GM18951 (cell line): ENCODE results near the gene C5orf52.

Experiments used
- POLR2A ChIP-seq: IDR thresholded peaks from 4 replicates; pipeline ENCODE4 v1.6.1; 2011; ENCODE audit warnings: mild to moderate bottlenecking; ENCODE audit not compliant: insufficient read length, insufficient read depth; ENCODE audit errors: extremely low read depth
- in situ Hi-C: fragments of 300-500 bp; cut with MboI; formaldehyde crosslinking; loops from one replicate; pipeline ENCODE4 v1.12.0; 2022; ENCODE audit warnings: low sequenced_read_pairs, mixed read lengths, inconsistent platforms; ENCODE audit not compliant: unreplicated experiment

C5orf52 gene

DNA sequence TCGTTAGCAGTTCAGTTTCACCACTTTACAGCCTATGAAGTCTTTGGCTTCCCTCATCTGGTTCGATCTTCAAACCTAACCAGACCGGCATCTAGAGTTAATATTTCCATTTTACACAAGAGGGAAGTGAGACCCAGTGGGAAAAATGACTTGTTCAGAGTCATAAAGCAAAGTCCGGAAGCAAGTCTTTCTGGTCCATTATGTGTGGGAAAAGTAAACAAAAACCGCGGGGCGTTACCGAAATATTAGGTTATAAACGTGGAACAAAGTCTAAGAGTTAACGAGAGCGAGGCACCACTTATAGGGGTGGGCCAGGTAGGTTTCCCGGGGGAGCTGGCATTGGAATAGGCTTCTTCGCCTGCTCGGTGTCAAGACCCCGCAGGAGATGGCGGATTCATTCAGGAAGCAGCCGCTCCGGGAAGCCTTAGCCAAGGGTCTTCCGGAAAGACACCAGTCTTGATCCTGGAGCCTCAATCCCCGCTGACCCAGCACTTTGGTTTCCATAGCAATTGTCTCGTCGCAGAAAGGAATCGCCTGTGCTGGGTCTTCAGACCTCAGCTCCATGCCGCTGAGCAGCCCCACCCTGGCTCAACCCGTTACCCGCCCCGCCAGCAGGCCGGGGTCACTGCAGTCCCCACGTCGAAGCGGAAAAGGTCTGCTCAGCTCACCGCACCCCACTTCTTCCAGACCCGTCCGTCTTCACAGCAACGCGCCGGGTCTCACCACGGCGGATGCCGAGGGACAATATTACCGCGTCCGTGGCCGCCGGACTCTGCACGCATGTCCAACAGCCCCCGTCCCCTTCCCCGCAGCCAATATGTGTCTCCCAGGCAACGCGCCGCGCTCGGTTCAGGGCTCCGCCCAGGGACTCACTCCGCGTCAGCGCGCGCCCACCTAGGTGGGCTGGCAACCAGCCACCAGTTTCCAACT, at the start of gene C5orf52:
TSS of gene C5orf52 (plus strand) at position 872 of the 930 bp plus-strand sequence. CDS start 82 bp downstream, outside the sequence.
- TF ChIP-seq POLR2A, result no peak
- in situ Hi-C loops, result no loop called here

- in situ Hi-C loops, result no loop called here
- no peak for TF ChIP-seq POLR2A
Observed at GRCh38 chr5:157624144-157624543, 47.2 kb upstream of the C5orf52 start.

GRCh38 chr5:157626831-157627230, 44.5 kb upstream of the C5orf52 start:
- in situ Hi-C loops, result no loop called here
- no peak for TF ChIP-seq POLR2A

GRCh38 chr5:157630341-157630740, 41.0 kb upstream of the C5orf52 start:
- no peak for TF ChIP-seq POLR2A
- in situ Hi-C loops, result no loop called here

DNA sequence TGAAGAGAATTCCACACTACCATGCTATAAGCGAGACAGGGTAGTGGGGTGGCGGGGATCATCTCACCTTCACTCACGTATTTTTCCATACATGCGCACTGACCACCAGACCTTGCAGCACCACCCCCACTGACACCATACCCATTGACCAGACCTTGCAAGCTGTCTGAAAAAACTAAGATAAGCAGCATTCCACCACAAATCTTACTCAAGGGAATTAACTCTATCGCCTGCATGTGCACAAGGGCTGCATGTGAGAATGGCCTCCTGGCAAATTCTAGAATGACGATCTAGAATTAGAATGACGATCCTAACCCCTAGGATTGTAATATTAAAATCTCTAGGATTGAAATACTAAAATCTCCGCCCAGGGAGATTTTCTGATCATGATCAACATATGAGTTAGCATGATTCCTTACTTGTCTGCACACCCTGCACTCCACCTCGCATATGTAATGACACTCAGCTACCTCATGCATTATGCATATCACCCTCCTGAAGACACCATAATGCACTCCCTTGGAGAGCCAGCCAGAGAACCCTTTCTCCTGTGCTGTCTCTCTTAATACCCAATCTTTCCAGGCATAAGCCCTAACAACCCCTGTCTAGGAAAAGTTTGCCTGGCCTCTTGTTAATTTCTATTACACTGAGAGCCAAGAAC, 30.8 kb upstream of the C5orf52 start:
- TF ChIP-seq POLR2A, result no peak
- in situ Hi-C loops, result no loop called here

DNA sequence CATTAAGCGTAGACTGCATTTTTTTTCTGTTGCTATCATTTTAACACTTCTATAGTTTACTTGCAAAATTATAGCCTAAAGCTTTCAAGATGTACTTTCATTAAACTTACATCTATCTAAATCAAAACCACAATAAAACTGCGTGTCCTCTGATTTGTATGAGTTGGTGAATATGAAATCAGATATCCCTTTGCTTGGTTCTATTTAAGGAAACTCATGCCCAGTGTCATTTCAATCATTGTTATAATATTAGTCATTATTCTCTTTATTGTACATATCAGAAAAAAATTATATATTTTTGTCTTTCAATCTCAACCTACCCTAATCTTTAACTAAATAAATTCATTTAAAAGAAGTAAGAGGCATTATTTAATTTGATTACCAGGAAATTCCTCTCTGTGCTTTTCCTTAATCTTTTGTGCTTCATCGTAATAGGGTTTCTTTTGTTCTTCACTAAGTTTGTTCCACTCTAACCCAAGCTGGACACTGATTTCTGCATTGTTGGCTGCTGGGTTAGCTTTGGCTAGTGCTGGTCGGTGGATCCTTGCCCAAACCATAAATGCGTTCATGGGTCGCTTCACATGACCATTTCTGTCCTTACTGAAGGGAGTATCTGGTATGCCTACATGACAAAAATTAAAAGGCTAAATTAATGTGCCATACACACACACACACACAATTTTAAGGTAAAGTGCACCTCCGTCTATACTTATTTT, 22.9 kb upstream of the C5orf52 start:
- TF ChIP-seq POLR2A, result no peak
- in situ Hi-C loops, result no loop called here

DNA sequence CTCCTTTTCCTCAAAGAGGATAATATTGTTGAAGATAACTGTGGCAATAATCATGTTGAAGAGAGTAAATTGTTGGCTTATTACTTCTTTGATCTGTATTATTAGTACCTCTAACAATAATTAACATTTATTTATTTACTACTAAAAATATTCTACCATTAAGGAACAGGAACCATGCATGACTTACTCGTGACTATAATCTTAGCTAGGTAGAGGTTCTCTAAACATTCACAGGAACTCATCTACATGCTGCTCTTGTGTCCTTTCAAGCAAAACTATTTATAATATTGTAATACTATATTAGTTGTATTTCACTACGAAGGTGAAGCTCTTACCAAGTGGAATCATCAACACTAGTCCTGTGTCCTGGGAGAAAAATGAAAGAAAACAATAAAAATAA, 22.2 kb upstream of the C5orf52 start:
- no peak for TF ChIP-seq POLR2A
- in situ Hi-C loops, result no loop called here

GRCh38 chr5:157650991-157651611, 20.2 kb upstream of the C5orf52 start:
- TF ChIP-seq POLR2A, result no peak

DNA sequence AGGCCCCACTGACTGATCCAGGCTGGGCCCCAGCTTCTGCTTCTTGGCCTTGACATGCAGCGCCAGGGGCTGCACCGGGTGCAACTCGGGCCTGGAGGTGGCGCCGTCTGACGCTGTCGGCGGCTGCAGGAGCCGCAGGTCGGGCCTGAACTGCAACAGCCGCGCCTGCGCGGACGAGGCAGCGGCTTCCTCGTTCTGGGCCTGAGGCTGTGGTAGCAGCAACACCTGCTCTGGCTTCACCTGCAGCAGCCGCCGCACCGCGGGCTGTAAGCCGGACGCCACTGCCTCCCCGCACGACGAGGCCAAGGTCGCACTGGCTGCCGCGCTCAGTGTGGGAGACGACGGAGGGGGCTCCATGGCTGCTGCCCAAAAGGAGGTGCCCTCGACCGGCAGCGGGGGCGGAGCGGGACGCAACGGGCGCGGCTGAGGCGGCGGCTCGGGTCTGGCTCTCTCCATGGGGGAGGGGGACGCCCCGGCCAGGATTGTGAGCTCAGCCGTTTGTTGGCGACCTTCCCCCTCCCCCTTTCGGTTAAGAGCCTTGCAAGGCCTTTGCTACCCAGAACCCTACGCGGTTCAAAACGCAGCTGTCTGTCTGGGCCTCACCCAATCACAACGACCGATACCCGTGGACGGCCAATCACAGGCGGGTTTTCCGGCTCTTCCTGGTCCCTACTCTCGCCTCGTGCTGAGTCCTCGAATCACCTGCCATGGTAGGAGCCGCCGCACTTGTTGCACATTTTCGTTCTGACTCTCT, 19.5 kb upstream of the C5orf52 start:
- no peak for TF ChIP-seq POLR2A
- in situ Hi-C loops, result no loop called here

More at GRCh38 chr5:157650991-157651611, 20.2 kb upstream of the C5orf52 start:
- in situ Hi-C loops, result no loop called here

DNA sequence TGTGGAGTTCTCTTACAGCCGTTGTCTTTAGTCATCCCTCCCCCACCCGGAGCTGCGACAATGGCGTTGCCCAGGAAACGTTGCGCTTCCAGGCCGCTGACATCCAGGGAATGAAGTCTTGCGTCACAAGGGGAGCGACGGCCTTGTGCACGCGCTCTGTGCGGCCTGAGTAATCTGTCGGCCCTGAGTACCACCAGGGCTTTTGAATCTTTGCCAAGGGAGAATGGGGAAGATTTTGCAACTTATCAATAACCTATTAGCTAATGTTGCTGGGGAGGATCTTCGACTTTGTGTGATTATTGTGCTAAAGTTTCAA, 19.0 kb upstream of the C5orf52 start, which contains the start of gene SOX30:
TSS of gene SOX30 (minus strand) at position 62 of the 316 bp plus-strand sequence. CDS start 360 bp downstream, outside the sequence.
- in situ Hi-C loops, result no loop called here
- no peak for TF ChIP-seq POLR2A

- TF ChIP-seq POLR2A, result no peak
- in situ Hi-C loops, result no loop called here
Observed at GRCh38 chr5:157657516-157657915, 13.8 kb upstream of the C5orf52 start.

- in situ Hi-C loops, result no loop called here
- no peak for TF ChIP-seq POLR2A
Observed at GRCh38 chr5:157658893-157659292, 12.4 kb upstream of the C5orf52 start.
